T-cell (primary cell): ENCODE results near the gene C17orf75. TPM values are rescaled to one million over a fixed set of nuclear protein-coding genes. Genes with fewer than 3 reads are reported as not detected.
A peak's percentile ranks its signal among the peaks of the same experiment; 100 is the strongest.
"Not testable (repeated sequence)": the region's sequence is repeated elsewhere in the genome, so short reads cannot be mapped to it uniquely, and the experiment has no call there.

Experiments used
- ATAC-seq, 4 experiments: fragments of 200-7000 bp in 3 of 4; fragments of 150-1000 bp in 1 of 4; cut with Tn5 transposase; replicated peaks in 1 of 4; 1 replicate in 3 of 4; 2 replicates in 1 of 4; pipeline ENCODE4 v1.10.0; 2021; ENCODE audit warnings: moderate library complexity in 3 of 4, mild to moderate bottlenecking in 2 of 4, moderate number of reproducible peaks in 1 of 4
- CTCF ChIA-PET, 2 donors: fragments of 300-600 bp; sonication (Branson Sonifier 250); formaldehyde crosslinking; loops; one replicate each; lab custom pipeline; 2022; ENCODE audit warnings: antibody characterized with exemption in 2 of 2; lab: Charles Lee
- POLR2A ChIA-PET, 2 donors: fragments of 300-600 bp; sonication (Branson Sonifier 250); formaldehyde crosslinking; loops; one replicate each; lab custom pipeline; 2022; ENCODE audit warnings: antibody characterized with exemption in 2 of 2; lab: Charles Lee
- DNase-seq, 35 experiments: peaks; one replicate each; pipeline versions ENCODE4 v3.0.0 to v3.0.0-alpha.2; 2013 to 2023
- H3K27ac ChIP-seq: one replicate; pipeline ENCODE4 v1.5.1; 2013; ENCODE audit warnings: low read length
- H3K27me3 ChIP-seq, 2 experiments: replicated peaks in 1 of 2; 1 replicate in 1 of 2; 2 replicates in 1 of 2; pipeline versions ENCODE4 v1.6.1 to v1.7.0; 2013; ENCODE audit warnings: low read length in 1 of 2, mixed read lengths in 1 of 2; ENCODE audit not compliant: control insufficient read depth in 2 of 2, insufficient read depth in 2 of 2; ENCODE audit errors: extremely low read depth in 1 of 2
- H3K36me3 ChIP-seq, 2 donors: 1 replicate in 1 of 2; 2 replicates in 1 of 2; pipeline versions ENCODE4 v1.6.1 to v1.7.0; 2013; ENCODE audit warnings: low read length in 1 of 2; ENCODE audit not compliant: control insufficient read depth in 2 of 2, insufficient read depth in 1 of 2; ENCODE audit errors: extremely low read depth in 1 of 2
- H3K4me1 ChIP-seq, 2 experiments: 1 replicate in 1 of 2; 2 replicates in 1 of 2; pipeline versions ENCODE4 v1.6.1 to v1.7.0; 2013; ENCODE audit warnings: low read length in 2 of 2, mixed read lengths in 1 of 2; ENCODE audit not compliant: insufficient read depth in 2 of 2, control insufficient read depth in 1 of 2; ENCODE audit errors: extremely low read depth in 1 of 2
- H3K4me3 ChIP-seq, 2 donors: 1 replicate in 1 of 2; 2 replicates in 1 of 2; pipeline versions ENCODE4 v1.5.1 to v1.7.0; 2013; ENCODE audit warnings: mild to moderate bottlenecking in 2 of 2, low read length in 1 of 2, moderate library complexity in 1 of 2; ENCODE audit not compliant: control insufficient read depth in 1 of 2; ENCODE audit errors: extremely low read depth in 1 of 2
- H3K9me3 ChIP-seq: 2 replicates; pipeline ENCODE4 v1.7.0; 2013
- H3K27ac Mint-ChIP-seq, 2 donors: one replicate each; pipeline ENCODE4 v1.8.0; 2020 to 2021; ENCODE audit warnings: mild to moderate bottlenecking in 2 of 2, mixed read lengths in 2 of 2
- H3K27me3 Mint-ChIP-seq, 2 donors: one replicate each; pipeline ENCODE4 v1.8.0; 2021 to 2022; ENCODE audit warnings: mixed read lengths in 2 of 2
- H3K36me3 Mint-ChIP-seq: one replicate; pipeline ENCODE4 v1.8.0; 2021; ENCODE audit warnings: mixed read lengths
- H3K4me1 Mint-ChIP-seq, 3 donors: one replicate each; pipeline ENCODE4 v1.8.0; 2020 to 2022; ENCODE audit warnings: mixed read lengths in 3 of 3, mild to moderate bottlenecking in 1 of 3
- H3K4me3 Mint-ChIP-seq, 3 donors: one replicate each; pipeline ENCODE4 v1.8.0; 2020 to 2022; ENCODE audit warnings: mild to moderate bottlenecking in 3 of 3, mixed read lengths in 3 of 3, moderate library complexity in 3 of 3
- H3K9me3 Mint-ChIP-seq, 3 donors: one replicate each; pipeline ENCODE4 v1.8.0; 2020 to 2022; ENCODE audit warnings: mixed read lengths in 3 of 3
- WGBS: methylation state at CpG from one replicate; pipeline ENCODE4 v1.1.5; 2013; ENCODE audit warnings: missing lambda C conversion rate; ENCODE audit not compliant: insufficient coverage; 5-methylcytosine and 5-hydroxymethylcytosine counted together
- total RNA-seq, 35 experiments: library from RNA in 6 of 35; stranded (reverse) in 6 of 35; fragments of 120-200 nt in 1 of 35; gene quantifications; one replicate each; pipeline versions ENCODE4 v1.2.1 to v1.2.4 and lab custom pipeline; 2013 to 2026

Gene C17orf75
- total RNA-seq, 5 donors from 2014 or later (not counting 1 experiment from before 2014, with no cell fraction given) = 12.2 to 22.0 (median 17.6) TPM

DNA sequence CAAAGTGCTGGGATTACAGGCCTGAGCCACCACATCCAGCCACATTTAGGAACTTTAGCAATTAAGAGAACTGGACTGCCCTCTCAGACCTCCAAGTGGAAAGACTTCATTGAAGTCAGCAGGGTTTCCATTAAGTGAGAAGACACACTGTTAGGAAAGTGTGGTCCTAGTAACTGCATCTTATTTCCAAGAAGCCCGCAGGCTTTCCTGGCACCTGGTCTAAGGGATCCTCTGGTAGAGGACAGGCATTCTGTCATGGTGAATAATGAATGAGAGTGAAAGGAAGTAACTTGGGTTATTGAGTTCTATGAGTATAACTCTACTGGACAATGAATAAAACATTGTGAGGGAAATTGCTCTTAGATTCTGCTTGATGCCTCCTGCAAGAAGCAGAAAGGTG, 14.1 kb downstream of the C17orf75 start:
- ChIA-PET CTCF (interaction anchor here in 1 of 2 donors (0.7 kb wide), 1 partner anchor 267 kb away, joined by 3 read pairs; no protein-coding TSS in a partner anchor), POLR2A (interaction anchor here in 1 of 2 donors (0.6 kb wide), 1 partner anchor 13 kb away, joined by 3 read pairs; no protein-coding TSS in a partner anchor)
- ATAC-seq = no peak
- Mint-ChIP-seq H3K4me1 (peaks cover 32 to 45% (median 32%) of the 10 kb centered on the region in 3 donors), H3K27ac (no peak overlapping the region), H3K9me3 (no peaks in the 10 kb centered on the region), H3K4me3 (no peak overlapping the region), H3K36me3 (peaks cover 4% of the 10 kb centered on the region), H3K27me3 (no peaks in the 10 kb centered on the region)
- no peak for DNase-seq
- no peaks in the 10 kb centered on the region for H3K27me3 ChIP-seq
- no peak overlapping the region for H3K27ac ChIP-seq
- H3K36me3 ChIP-seq = peaks cover 0 to 2% of the 10 kb centered on the region in 2 donors
- H3K4me1 ChIP-seq = peaks cover 8 to 25% of the 10 kb centered on the region in 2 experiments
- WGBS = 80% methylated on average over 1 of the region's 1 CpG
- no peak overlapping the region for H3K4me3 ChIP-seq
- no peaks in the 10 kb centered on the region for H3K9me3 ChIP-seq

- H3K36me3 ChIP-seq = no peaks in the 10 kb centered on the region
- Mint-ChIP-seq H3K4me3 (peak overlapping the region in 2 of 3 donors; percentile 56 to 64), H3K27me3 (no peaks in the 10 kb centered on the region), H3K4me1 (peaks cover 12 to 25% (median 12%) of the 10 kb centered on the region in 3 donors), H3K36me3 (no peaks in the 10 kb centered on the region), H3K27ac (peak overlapping the region in 1 of 2 donors; percentile 36), H3K9me3 (no peaks in the 10 kb centered on the region)
- H3K27ac ChIP-seq = no peak overlapping the region
- peaks cover 0 to 19% of the 10 kb centered on the region in 2 experiments for H3K4me1 ChIP-seq
- POLR2A ChIA-PET = no interaction called here
- no peak overlapping the region for H3K4me3 ChIP-seq
- ATAC-seq (peak; percentile 60 to 91 (median 68)), DNase-seq (peak in 21 of 35 experiments; percentile 3 to 63 (median 11))
- WGBS = 67% methylated on average over 2 of the region's 11 CpGs
- H3K9me3 ChIP-seq = no peaks in the 10 kb centered on the region
- CTCF ChIA-PET = interaction anchor here (0.6 to 1.1 kb wide), 2 partner anchors 71 to 430 kb away, joined by 3 read pairs; no protein-coding TSS in a partner anchor
- H3K27me3 ChIP-seq = peaks cover 0 to 7% of the 10 kb centered on the region in 2 experiments
These were observed 18.0 kb downstream of the C17orf75 start for GRCh38 chr17:32323811-32324491.

DNA sequence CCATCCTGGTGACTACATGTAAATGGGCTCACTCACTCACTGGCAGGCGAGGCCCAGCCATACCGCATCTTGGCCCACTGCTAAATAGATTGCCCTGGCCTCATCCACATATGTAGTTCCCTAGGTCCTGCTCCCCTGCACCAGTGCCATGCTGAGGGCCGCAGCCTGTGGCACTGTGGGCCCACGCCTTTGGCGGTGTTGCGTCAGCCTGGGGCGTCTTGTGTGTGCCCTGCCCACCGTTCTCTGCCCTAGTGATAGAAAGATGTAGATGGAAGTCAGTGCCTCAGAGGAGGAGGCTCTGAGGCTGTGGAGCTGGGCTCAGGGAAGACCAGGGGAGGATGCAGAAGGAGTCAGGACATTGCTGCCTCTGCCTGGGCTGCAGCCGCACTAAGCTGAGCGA, 18.9 kb downstream of the C17orf75 start:
- Histone ChIP-seq H3K27me3 (peaks cover 0 to 13% of the 10 kb centered on the region in 2 experiments), H3K27ac (no peak overlapping the region), H3K9me3 (no peaks in the 10 kb centered on the region), H3K36me3 (no peaks in the 10 kb centered on the region), H3K4me1 (peaks cover 0 to 24% of the 10 kb centered on the region in 2 experiments), H3K4me3 (no peak overlapping the region)
- no peak for DNase-seq
- POLR2A ChIA-PET = no interaction called here
- Mint-ChIP-seq H3K4me1 (peaks cover 12 to 27% (median 14%) of the 10 kb centered on the region in 3 donors), H3K4me3 (peak overlapping the region in 1 of 3 donors; percentile 56), H3K9me3 (no peaks in the 10 kb centered on the region), H3K27me3 (peaks cover 0 to 1% of the 10 kb centered on the region in 2 donors), H3K27ac (peak overlapping the region in 1 of 2 donors; percentile 12), H3K36me3 (no peaks in the 10 kb centered on the region)
- WGBS = 95% methylated on average over 9 of the region's 10 CpGs
- CTCF ChIA-PET = interaction anchor here in 1 of 2 donors (0.6 kb wide), 1 partner anchor 429 kb away, joined by 3 read pairs; no protein-coding TSS in a partner anchor
- ATAC-seq = no peak

GRCh38 chr17:32320847-32321246, 21.1 kb downstream of the C17orf75 start:
- Histone ChIP-seq H3K27ac (no peak overlapping the region), H3K4me3 (no peak overlapping the region), H3K27me3 (peaks cover 0 to 16% of the 10 kb centered on the region in 2 experiments), H3K4me1 (peaks cover 0 to 24% of the 10 kb centered on the region in 2 experiments), H3K36me3 (no peaks in the 10 kb centered on the region), H3K9me3 (no peaks in the 10 kb centered on the region)
- CTCF ChIA-PET = interaction anchor here in 1 of 2 donors (0.7 kb wide), 1 partner anchor 11 kb away, joined by 3 read pairs; no protein-coding TSS in a partner anchor
- Mint-ChIP-seq H3K27me3 (peaks cover under 1 to 1% of the 10 kb centered on the region in 2 donors), H3K9me3 (no peaks in the 10 kb centered on the region), H3K27ac (no peak overlapping the region), H3K4me1 (peaks cover 12 to 27% (median 14%) of the 10 kb centered on the region in 3 donors), H3K36me3 (no peaks in the 10 kb centered on the region), H3K4me3 (no peak overlapping the region)
- ATAC-seq (no peak), DNase-seq (no peak)
- WGBS = 93% methylated on average over 15 of the region's 15 CpGs
- POLR2A ChIA-PET = no interaction called here

- ATAC-seq, H3K36me3 Mint-ChIP-seq, POLR2A ChIA-PET, H3K9me3 ChIP-seq, H3K27ac Mint-ChIP-seq, H3K4me3 ChIP-seq, DNase-seq, H3K36me3 ChIP-seq, H3K9me3 Mint-ChIP-seq, H3K4me3 Mint-ChIP-seq, H3K27me3 Mint-ChIP-seq, H3K27ac ChIP-seq: not testable (repeated sequence)
- Histone ChIP-seq H3K4me1 (peaks cover 0 to 24% of the 10 kb centered on the region in 2 experiments), H3K27me3 (peaks cover 0 to 16% of the 10 kb centered on the region in 2 experiments)
- WGBS = no CpG with 5 or more reads among the region's 6 CpGs
- CTCF ChIA-PET = interaction anchor here (0.5 to 0.6 kb wide), 2 partner anchors 17 to 20 kb away, joined by 3 read pairs; no protein-coding TSS in a partner anchor
- H3K4me1 Mint-ChIP-seq = peaks cover 12 to 27% (median 14%) of the 10 kb centered on the region in 3 donors
These were observed 21.9 kb downstream of the C17orf75 start for GRCh38 chr17:32320080-32320479.

DNA sequence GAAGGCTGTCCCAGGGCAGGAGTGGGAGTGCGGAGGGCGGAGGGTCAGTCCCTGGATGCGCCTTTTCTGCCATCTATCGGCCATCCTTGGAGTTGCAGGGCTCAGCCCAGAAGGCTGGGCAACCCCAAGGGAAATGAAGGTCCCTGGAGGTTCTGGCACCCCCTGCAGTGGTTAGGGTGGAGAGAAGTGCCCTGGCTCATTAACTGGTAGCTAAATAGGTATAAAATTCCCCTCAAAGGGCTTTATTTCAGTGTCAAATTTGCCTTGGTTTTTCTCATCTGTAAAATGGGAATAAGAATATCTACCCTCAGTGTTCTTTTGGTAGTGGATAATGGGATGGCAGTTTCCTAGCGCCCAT, 22.4 kb downstream of the C17orf75 start:
- Histone ChIP-seq H3K27me3 (peaks cover 0 to 22% of the 10 kb centered on the region in 2 experiments), H3K9me3 (no peaks in the 10 kb centered on the region), H3K4me1 (peaks cover 0 to 24% of the 10 kb centered on the region in 2 experiments), H3K4me3 (peak overlapping the region in 1 of 2 donors; percentile 4), H3K27ac (no peak overlapping the region), H3K36me3 (no peaks in the 10 kb centered on the region)
- peak overlapping the region; percentile 61 to 76 (median 66) for H3K4me3 Mint-ChIP-seq
- H3K27me3 Mint-ChIP-seq = peaks cover 3% of the 10 kb centered on the region in 2 donors
- ChIA-PET CTCF (interaction anchor here in 1 of 2 donors (0.5 kb wide), 1 partner anchor 20 kb away, joined by 3 read pairs; no protein-coding TSS in a partner anchor), POLR2A (no interaction called here)
- DNase-seq (peak; percentile 13 to 81 (median 58)), ATAC-seq (peak; percentile 82 to 88 (median 86))
- no peak overlapping the region for H3K27ac Mint-ChIP-seq
- H3K36me3 Mint-ChIP-seq = no peaks in the 10 kb centered on the region
- WGBS = no CpG with 5 or more reads among the region's 5 CpGs
- H3K9me3 Mint-ChIP-seq = no peaks in the 10 kb centered on the region
- peaks cover 12 to 26% (median 14%) of the 10 kb centered on the region in 3 donors for H3K4me1 Mint-ChIP-seq
